B cell (primary cell): ENCODE results near the gene FFAR3.

Experiments
- EZH2 ChIP-seq: IDR thresholded peaks from 2 replicates; pipeline ENCODE4 v1.6.1; 2012; ENCODE audit warnings: borderline replicate concordance, low read depth, mild to moderate bottlenecking, moderate library complexity, low read length; ENCODE audit not compliant: insufficient read depth, poor library complexity, severe bottlenecking
- TF ChIP-seq, protein P1 (sequence below): fragments of 200-600 bp; IDR thresholded peaks from one replicate; pipeline ENCODE4 v1.8.0; 2022; ENCODE audit warnings: antibody characterized with exemption, mild to moderate bottlenecking

GRCh38 chr19:35345671-35346111, 12.6 kb upstream of the FFAR3 start:
- TF ChIP-seq EZH2, result no peak
- TF ChIP-seq, protein P1, sequence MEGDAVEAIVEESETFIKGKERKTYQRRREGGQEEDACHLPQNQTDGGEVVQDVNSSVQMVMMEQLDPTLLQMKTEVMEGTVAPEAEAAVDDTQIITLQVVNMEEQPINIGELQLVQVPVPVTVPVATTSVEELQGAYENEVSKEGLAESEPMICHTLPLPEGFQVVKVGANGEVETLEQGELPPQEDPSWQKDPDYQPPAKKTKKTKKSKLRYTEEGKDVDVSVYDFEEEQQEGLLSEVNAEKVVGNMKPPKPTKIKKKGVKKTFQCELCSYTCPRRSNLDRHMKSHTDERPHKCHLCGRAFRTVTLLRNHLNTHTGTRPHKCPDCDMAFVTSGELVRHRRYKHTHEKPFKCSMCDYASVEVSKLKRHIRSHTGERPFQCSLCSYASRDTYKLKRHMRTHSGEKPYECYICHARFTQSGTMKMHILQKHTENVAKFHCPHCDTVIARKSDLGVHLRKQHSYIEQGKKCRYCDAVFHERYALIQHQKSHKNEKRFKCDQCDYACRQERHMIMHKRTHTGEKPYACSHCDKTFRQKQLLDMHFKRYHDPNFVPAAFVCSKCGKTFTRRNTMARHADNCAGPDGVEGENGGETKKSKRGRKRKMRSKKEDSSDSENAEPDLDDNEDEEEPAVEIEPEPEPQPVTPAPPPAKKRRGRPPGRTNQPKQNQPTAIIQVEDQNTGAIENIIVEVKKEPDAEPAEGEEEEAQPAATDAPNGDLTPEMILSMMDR, result no peak
